NCI-H69 (cell line): Measurements from ENCODE around the gene LYZL4.

ENCODE experiments used
- DNase-seq: peaks from one replicate; lab custom pipeline; 2025; lab: John Stamatoyannopoulos, UW

Gene LYZL4

GRCh38 chr3:42425736-42426407 lies 15.5 kb upstream of the LYZL4 start:
- no peak for DNase-seq

- peak; percentile 36 for DNase-seq
Measured at GRCh38 chr3:42424911-42425310, 14.5 kb upstream of the LYZL4 start.

- DNase-seq: no peak
Measured at GRCh38 chr3:42421818-42422796, 11.7 kb upstream of the LYZL4 start.

- no peak for DNase-seq
Measured at GRCh38 chr3:42419563-42419962, 9.2 kb upstream of the LYZL4 start.

DNA sequence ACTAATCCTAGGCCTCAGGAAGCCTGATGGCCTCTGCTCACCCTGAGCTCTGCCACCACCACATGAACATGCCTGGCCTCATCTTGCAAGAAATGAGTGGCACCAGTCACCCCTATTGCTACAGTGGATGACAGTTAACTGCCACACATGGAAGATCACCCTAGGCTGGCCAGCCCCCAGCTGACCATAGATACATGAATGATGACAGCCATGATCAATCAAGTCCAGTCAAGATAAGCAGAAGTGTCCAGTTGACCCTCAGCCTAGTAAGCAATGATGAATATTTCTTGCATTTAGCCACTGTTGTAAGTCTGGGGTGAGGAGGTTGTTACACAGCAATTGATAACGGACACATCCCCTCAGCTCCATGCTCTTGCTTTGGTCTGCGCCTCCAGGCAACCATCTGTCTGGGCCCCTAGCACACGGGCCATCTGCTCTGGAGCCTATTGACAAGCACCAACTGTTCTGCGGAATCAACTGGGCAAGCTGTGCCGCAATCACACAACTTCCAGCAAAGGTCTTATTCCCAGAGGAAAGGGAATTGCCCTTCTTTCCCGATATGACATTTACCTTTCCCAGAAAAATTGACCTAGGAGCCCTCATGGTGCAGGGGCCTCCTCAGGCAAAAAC lies 2.2 kb upstream of the LYZL4 start:
- DNase-seq: peak; percentile 1

GRCh38 chr3:42411429-42411828 lies 1.0 kb upstream of the LYZL4 start:
- no peak for DNase-seq

DNA sequence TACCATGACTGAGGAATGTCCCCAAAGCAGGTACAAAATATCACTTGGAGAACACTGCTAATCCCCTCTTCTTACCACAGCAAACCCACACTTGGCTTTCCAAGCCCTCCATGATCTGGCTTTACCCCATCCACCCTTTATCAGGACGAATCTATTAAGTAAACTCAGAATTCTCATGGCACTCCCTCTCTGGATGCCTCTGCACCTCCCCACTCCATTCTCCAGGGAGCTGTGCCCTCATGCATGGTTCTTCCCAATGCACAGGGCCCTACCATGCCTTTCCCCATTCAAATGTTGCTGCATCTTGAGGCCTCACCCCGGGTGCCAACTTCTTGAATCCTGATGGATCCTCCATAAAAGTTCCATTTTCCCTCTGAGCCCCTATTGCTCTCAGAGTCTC lies 2.3 kb downstream of the LYZL4 start:
- no peak for DNase-seq

DNA sequence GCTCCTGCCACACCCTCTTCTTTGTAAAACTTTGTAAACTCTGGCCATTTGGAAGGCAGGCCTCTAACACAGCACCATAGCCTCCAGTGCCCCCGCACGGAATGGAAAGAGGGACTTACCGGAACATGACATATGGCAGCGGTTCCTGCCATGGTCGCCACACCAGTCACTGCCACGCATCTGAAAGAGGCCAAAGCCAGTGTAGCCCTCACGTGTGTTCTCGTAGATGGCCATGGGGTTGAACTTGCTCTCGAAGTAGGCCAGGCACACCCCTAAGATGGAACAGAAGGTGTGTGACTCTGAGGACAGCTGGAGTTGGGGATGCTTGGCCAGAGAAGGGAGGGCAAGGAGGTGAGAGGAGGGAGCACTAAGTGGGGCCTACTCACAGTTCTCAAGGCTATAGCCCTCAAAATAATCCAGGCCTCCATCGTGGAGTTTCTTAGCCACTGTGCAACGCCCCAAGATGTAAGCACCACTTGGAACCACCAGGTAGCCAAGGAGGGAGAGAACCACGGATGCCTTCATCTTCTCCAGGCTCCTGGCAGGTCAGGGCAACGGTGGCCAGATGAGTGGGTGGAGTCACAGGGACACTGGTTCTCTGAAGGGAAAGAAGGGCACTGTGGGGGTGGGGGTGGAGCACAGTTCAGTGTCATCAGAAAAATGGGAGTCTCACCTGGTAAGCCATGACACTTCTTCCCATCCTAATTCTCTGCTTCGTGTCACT lies 3.5 kb downstream of the LYZL4 start:
- DNase-seq: no peak

GRCh38 chr3:42405857-42406256 lies 4.6 kb downstream of the LYZL4 start:
- DNase-seq: no peak

DNA sequence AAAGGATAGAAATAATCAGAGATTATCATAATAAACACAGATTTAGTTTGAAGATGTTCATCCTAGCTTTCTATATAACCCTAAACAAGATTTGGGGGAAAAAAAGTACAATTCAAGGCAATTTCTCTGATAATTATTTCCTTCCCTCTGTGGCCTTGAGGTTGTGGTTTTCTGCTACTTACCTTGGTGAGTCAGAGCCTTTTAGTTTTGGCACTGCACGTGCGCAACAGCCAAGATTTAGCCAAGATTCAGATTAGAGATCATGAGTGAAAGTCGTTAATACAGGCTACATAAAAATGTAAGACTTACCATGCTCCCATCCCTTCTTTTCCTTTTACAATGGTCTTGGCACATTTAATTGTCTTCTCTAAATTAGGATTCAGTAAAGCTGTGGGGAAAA lies 6.7 kb downstream of the LYZL4 start:
- DNase-seq: no peak

DNA sequence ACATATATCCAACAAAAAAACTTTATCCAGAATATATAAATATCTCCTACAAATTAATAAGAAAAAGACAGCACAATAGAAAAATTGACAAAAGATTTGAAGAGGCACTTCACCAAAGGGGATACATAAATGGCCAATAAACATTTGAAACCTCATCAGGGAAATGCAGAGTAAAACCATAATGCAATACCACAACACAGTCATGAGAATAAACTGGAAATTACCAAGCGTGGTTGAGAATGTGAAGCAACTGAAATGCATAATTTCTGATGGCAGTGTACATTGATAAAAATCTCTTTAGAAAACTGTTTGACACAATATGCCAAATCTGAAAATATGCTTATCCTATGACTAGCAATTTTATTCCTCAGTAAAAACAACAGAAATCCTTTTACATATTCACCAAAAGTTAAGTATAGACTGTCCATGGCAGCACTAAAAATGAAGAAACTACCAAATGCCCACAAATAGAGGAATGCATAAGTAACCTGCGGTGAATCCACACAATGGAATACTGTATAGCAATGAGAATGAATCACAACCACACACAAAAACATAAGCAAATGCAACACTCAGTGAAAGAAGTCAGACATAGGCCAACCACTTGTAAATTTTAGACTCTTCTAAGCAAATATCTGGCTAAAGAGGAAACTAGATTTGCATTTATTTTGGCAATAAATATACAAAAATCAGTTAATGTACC lies 7.9 kb downstream of the LYZL4 start:
- DNase-seq: no peak

DNA sequence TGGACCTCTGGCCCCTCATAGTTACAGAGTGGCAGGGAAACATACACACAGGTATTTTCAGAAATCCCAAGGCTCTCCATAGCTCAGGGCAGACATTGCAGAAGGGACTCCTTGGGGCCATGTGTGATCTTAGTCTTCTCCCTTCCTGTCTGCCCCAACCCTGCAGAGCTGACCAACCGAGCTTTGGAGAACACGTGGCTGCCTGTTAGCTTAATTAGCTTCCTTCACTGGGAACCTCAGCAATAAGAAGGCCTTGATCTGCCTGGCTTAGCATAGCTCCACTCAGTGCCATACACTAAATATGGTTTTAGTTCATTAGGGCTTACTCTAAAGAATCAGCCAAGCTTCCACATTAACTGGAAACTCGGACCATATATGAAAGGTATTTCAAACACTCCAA lies 12.3 kb downstream of the LYZL4 start:
- DNase-seq: no peak

DNA sequence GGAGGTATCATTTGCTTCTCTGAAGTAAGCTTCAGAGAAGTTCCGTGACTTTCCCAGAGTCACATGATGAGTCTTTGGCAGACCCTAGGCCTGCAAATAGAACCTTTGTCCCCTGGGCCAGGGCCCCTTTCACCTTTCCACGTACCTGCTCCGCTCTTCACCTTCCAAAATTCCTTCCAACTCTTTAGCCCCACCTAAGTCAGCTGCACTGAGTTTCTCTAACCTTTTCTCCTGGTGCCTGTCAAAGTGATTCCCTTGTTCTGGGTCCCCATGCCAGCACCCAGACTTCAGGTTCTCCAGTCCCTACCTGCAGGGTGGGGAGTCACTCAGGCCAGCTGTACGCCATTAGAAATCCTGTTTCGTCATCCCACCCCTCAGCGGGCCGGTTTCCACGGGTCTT lies 12.8 kb downstream of the LYZL4 start:
- DNase-seq: no peak

GRCh38 chr3:42394579-42395288 lies 15.7 kb downstream of the LYZL4 start:
- DNase-seq: peak; percentile 76

DNA sequence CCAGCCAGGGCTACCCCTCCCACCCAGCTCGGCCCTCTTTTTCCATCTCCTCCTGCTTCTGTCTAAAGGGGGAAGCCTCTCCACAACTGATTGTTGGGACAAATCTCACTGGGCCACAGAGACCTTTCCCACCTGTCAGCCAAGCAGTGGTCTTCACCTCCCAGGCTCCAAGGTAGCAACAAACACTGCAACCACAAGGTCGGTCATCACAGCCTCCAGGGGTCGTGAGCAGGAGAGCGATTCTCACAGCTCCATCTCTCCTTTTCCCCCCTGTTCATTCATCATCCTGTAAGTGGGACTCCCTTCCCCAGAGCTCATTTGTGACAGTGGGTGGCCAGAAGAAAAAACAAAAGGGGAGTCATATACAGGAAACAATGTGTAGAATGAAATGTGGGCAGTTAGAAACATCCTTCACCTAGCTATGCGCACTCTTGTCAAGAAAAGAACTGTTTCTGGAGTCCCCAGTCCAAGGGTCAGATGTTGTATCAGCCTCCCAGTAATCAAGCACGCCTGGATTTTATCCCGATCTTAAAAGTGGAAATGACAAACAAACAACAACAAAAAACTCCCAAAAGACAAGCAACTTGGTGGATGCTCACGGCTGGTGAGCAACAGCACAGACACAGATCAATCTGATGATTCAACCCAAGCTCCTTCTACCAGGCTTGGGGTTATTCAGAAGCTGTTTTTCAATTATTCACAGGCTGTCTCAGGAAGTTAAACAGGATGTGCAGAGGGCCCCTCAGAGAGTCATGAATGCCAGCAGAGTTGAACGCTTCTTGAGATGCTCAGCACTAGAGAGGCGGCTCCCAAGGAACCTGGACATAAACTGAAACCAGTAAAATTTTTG lies 22.4 kb downstream of the LYZL4 start:
- no peak for DNase-seq

- DNase-seq: no peak
Measured at GRCh38 chr3:42381551-42382082, 28.8 kb downstream of the LYZL4 start.

DNA sequence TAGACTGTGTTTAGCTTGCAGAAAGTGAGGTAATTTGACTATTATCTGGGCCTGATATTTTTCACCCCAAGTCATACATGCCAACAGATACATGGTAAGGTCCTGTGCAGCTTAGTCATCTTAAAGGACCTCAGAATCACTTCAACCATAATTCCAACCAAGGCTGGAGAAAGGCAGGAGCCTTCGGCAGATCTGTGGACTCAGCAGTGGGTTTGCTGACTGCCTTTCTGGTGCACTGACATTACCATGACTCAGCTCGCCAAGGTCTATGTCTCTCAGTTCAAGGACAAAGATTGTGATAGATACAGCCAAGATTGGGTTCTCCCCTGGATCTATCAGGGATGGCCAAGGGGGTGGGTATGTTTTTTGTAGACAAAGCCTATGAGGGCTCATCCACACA lies 32.7 kb downstream of the LYZL4 start:
- DNase-seq: no peak

DNA sequence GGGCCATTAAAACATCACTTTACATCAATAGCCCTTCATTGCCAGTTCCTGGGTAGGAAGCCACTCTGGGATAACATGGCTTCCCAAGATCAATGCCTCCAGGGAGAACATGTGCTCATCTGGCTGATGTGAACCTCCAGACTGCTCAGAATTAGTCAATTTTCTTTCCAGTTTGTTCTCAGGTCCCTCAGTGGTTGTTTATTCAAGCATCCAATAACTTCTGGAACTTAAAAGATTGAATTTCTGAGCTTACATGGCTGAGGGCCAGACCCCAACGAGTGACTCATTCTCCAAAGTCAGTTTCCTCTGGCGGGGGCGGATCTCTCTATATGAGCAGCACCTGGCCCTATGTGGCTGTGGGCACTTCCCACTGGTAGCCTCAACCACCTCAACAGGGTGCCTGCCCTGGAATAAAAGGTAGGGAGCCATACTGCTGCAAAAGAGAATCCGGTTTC lies 34.0 kb downstream of the LYZL4 start:
- peak; percentile 89 for DNase-seq

DNA sequence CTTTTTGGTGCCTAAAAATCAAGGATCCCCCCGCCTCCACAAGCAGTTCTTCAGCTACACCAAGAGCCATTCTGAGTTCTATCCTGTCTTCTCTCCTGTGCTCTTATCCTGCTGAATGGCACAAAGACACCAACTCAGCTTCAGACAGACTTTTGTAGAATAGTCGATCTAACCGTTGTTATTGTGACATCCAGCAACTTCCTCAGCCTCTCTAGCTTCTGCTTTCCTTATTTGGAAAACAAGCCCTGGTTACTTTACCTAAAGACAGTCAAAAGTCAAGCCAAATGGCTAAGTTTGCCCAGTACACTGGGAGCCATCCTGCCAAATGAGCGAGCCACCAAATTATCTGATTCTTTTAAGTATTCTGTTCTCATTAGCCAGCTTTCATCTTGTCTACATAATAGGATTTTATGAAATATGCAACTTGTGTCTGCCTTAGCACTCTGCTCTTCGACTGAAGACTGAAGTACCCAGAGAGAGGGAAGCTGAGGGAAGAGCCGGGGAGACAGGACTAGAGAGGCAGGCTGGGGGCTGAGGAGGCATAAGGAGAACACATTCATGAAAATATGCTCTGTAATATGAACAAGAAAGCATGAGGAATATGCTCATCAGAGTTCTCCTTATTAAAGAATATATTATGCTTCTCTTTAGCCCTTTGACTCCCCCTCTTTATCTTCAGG lies 35.1 kb downstream of the LYZL4 start:
- DNase-seq: no peak
